Measurements from ENCODE around the gene NEO1. TPM values are rescaled to one million over a fixed set of nuclear protein-coding genes. Genes with fewer than 3 reads are reported as not detected.

NEO1 gene
- total and polyA plus RNA-seq, 2 of the 13 experiments (the other 11 are each of a cell fraction or from before 2014, with no cell fraction given): 8.4 to 11.0 TPM

DNA sequence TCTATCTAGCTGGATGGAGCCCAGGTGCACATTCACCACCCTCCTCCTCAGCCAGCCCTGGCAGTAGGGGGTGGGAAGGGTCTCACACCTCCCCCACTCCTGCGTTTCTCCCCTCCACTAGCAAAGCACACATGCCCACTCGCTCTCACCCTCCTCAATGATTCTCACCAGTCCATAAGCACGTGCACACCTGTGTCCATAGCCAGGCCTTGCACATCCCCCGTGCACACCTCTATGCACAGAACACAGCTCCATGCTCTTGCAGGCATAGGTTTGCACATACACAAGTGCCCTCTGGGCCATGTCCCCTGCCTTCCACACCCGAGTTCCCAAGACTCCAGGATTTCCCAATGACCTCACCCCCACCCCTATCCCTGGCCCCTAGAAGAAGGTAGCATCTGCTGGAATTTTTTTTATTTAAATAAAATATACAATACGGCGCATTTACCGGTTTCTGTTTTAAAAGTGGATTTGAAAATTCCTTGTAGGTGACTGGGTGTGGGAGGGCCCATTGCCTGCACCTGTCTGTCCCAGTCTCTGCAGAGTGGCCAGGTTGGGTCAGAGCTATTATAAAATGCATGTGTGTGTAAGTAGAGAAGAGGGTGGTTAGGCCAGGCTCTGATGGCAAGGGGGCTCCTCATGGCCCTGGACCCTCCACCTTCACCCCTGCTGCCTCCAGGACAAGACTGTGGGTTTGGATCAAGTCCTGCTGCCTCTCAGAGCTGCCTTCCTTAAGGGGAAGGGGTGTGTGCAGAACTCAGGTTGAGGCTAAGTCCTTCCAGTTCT, 267.4 kb downstream of the NEO1 start:
- H3K27ac ChIP-seq (ENCODE audit: extremely low read length, insufficient read depth, low read length): no peak overlapping the region
- no peak overlapping the region for H3K9ac ChIP-seq (ENCODE audit: insufficient read depth, low read depth, low read length)
- H4K20me1 ChIP-seq (ENCODE audit: insufficient read depth, low read length): no peaks in the 10 kb centered on the region
- H3K4me1 ChIP-seq (ENCODE audit: insufficient read depth, low read length): no peaks in the 10 kb centered on the region
- 12% methylated on average over 6 of the region's 8 CpGs for WGBS (ENCODE audit: low lambda C conversion rate)
- no TSS peak for BruUV-seq (replicated peaks)
- FAIRE-seq (no peak), DNase-seq (ENCODE audit: low spot score) (no peak), ATAC-seq (no peak)
- H3K4me2 ChIP-seq (ENCODE audit: low read depth, low read length): no peak overlapping the region
- H3K27me3 ChIP-seq (ENCODE audit: control insufficient read depth in 1 of 2, insufficient read depth in 2 of 2, low read length in 2 of 2): peaks cover 7 to 47% of the 10 kb centered on the region in 2 experiments; a peak in 4 of 5 replicates
- no peaks in the 10 kb centered on the region for H3K9me3 ChIP-seq (ENCODE audit: low read length)
- in situ Hi-C loops (cut with HindIII; ENCODE audit: extremely low pct_ligation_motif_present, low pct_unique_long_range_greater_than_20kb) (no loop called here), intact Hi-C loops (cut with micrococcal nuclease; ENCODE audit: unreplicated experiment) (no loop called here)
- TF ChIP-seq KLF16 (CRISPR knock-in tag; IDR thresholded peaks at IDR 0.05) (no peak), FOXP1 (IDR thresholded peaks at IDR 0.05) (no peak), FOXP1 (CRISPR knock-in tag; IDR thresholded peaks at IDR 0.05) (no peak)
- TF ChIP-seq, protein P1, sequence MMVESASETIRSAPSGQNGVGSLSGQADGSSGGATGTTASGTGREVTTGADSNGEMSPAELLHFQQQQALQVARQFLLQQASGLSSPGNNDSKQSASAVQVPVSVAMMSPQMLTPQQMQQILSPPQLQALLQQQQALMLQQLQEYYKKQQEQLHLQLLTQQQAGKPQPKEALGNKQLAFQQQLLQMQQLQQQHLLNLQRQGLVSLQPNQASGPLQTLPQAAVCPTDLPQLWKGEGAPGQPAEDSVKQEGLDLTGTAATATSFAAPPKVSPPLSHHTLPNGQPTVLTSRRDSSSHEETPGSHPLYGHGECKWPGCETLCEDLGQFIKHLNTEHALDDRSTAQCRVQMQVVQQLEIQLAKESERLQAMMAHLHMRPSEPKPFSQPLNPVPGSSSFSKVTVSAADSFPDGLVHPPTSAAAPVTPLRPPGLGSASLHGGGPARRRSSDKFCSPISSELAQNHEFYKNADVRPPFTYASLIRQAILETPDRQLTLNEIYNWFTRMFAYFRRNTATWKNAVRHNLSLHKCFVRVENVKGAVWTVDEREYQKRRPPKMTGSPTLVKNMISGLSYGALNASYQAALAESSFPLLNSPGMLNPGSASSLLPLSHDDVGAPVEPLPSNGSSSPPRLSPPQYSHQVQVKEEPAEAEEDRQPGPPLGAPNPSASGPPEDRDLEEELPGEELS (CRISPR knock-in tag; IDR thresholded peaks at IDR 0.05): no peak
- TF ChIP-seq, protein P2, sequence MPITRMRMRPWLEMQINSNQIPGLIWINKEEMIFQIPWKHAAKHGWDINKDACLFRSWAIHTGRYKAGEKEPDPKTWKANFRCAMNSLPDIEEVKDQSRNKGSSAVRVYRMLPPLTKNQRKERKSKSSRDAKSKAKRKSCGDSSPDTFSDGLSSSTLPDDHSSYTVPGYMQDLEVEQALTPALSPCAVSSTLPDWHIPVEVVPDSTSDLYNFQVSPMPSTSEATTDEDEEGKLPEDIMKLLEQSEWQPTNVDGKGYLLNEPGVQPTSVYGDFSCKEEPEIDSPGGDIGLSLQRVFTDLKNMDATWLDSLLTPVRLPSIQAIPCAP (CRISPR knock-in tag; IDR thresholded peaks at IDR 0.05; ENCODE audit: low read depth): no peak
- no peaks in the 10 kb centered on the region for H3K36me3 ChIP-seq (replicated peaks in 1 of 2; ENCODE audit: control insufficient read depth in 1 of 2, insufficient read depth in 2 of 2, low read length in 2 of 2)
- CTCF ChIA-PET (ENCODE audit: low intra/inter-chr PET ratio, low total read pairs): no interaction called here
- no peak overlapping the region for H2AFZ ChIP-seq (ENCODE audit: low read length)
- no peak overlapping the region for H3K4me3 ChIP-seq (replicated peaks in 1 of 3; ENCODE audit: insufficient read depth in 1 of 3, low read depth in 2 of 3, low read length in 3 of 3)
- no peaks in the 10 kb centered on the region for H3K79me2 ChIP-seq (ENCODE audit: insufficient read depth, low read length)
- POLR2A ChIA-PET: no interaction called here
